Gastroesophageal sphincter (tissue), 4 donors: ENCODE data around the gene GM2A. TPM values are rescaled to one million over a fixed set of nuclear protein-coding genes. Genes with fewer than 3 reads are reported as not detected.
A peak's percentile ranks its signal among the peaks of the same experiment; 100 is the strongest.
"Not testable (repeated sequence)": the region's sequence is repeated elsewhere in the genome, so short reads cannot be mapped to it uniquely, and the experiment has no call there.

Experiments used
- ATAC-seq: fragments of 150-250 bp; one replicate; pipeline ENCODE4 v1.9.1; 2016; ENCODE audit warnings: mild to moderate bottlenecking, moderate library complexity
- H3K27ac ChIP-seq, 4 donors: fragments of 200-600 bp; sonication (generic) in 3 of 4; 1 replicate in 3 of 4; 2 replicates in 1 of 4; pipeline ENCODE4 v1.5.1; 2016 to 2019
- H3K27me3 ChIP-seq: fragments of 200-600 bp; sonication (generic); one replicate; pipeline ENCODE4 v1.5.1; 2019
- H3K36me3 ChIP-seq, 2 donors: fragments of 200-600 bp; sonication (generic); one replicate each; pipeline ENCODE4 v1.5.1; 2019; ENCODE audit warnings: control low read depth in 1 of 2
- H3K4me1 ChIP-seq, 3 donors: fragments of 200-600 bp; sonication (generic); 1 replicate in 2 of 3; 2 replicates in 1 of 3; pipeline ENCODE4 v1.5.1; 2016 to 2019; ENCODE audit warnings: control low read depth in 2 of 3
- H3K4me3 ChIP-seq, 2 donors: fragments of 200-600 bp; sonication (generic); one replicate each; pipeline ENCODE4 v1.5.1; 2019; ENCODE audit warnings: mild to moderate bottlenecking in 1 of 2, moderate library complexity in 1 of 2
- H3K9me3 ChIP-seq, 3 donors: fragments of 200-600 bp; sonication (generic); one replicate each; pipeline ENCODE4 v1.5.1; 2017 to 2019; ENCODE audit warnings: control low read depth in 2 of 3
- EP300 ChIP-seq: sonication (generic); formaldehyde crosslinking; IDR thresholded peaks from one replicate; pipeline ENCODE4 v1.6.1; 2017; ENCODE audit warnings: antibody characterized with exemption, mild to moderate bottlenecking
- POLR2A ChIP-seq, 2 donors: fragments of 450-650 bp; IDR thresholded peaks; one replicate each; pipeline ENCODE4 v1.6.1; 2017; ENCODE audit warnings: antibody characterized with exemption in 2 of 2, mild to moderate bottlenecking in 2 of 2, moderate library complexity in 1 of 2
- POLR2AphosphoS5 ChIP-seq: sonication (generic); formaldehyde crosslinking; IDR thresholded peaks from one replicate; pipeline ENCODE4 v1.6.1; 2017; ENCODE audit warnings: antibody characterized with exemption
- WGBS, 2 donors: methylation state at CpG; one replicate each; pipeline ENCODE4 v1.1.5; 2018; ENCODE audit warnings: low coverage in 1 of 2; 5-methylcytosine and 5-hydroxymethylcytosine counted together
- total RNA-seq, 4 donors: library from RNA; depleted of rRNA; stranded (reverse); fragments of >200 nt; gene quantifications; one replicate each; pipeline ENCODE4 v1.1.0, GENCODE V29; 2016
- TF ChIP-seq, protein P1 (sequence below), 4 experiments: fragments of 200-600 bp in 2 of 4; fragments of 450-650 bp in 2 of 4; sonication (generic) in 1 of 4; IDR thresholded peaks; one replicate each; pipeline ENCODE4 v1.5.1; 2017 to 2019; ENCODE audit warnings: antibody characterized with exemption in 4 of 4, mild to moderate bottlenecking in 2 of 4, moderate library complexity in 2 of 4

The GM2A gene
- total RNA-seq, 4 donors from 2014 or later, result 23.3 to 37.2 (median 29.1) TPM

DNA sequence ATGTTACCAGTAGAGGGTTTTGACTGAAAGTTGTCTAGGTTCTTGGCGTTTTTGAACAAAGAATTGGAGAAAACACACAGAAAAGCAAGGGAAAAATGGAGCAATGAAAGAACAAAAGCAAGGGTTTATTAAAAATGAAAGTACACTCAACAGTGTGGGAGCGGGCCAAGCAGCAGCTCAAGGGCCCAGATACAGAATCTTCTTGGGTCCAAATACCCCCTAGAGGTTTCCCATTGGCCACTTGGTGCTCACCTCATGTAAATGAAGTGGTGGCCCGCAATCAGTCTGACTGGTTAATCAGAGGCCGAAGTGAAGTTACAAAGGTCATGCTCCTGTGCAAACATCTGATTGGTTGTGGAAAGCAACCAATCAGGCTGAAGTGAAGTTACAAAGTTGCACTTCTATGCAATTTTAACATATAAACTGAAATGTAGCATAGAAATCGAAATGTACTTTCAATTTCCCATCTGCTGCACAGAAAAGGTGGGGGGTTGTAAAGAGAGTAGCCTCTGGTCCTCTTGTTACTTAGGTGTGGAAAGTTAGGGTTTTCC lies 1.9 kb upstream of the GM2A start:
- no peak for TF ChIP-seq EP300
- TF ChIP-seq POLR2A (IDR thresholded peaks at IDR 0.05), result no peak
- TF ChIP-seq, protein P1, sequence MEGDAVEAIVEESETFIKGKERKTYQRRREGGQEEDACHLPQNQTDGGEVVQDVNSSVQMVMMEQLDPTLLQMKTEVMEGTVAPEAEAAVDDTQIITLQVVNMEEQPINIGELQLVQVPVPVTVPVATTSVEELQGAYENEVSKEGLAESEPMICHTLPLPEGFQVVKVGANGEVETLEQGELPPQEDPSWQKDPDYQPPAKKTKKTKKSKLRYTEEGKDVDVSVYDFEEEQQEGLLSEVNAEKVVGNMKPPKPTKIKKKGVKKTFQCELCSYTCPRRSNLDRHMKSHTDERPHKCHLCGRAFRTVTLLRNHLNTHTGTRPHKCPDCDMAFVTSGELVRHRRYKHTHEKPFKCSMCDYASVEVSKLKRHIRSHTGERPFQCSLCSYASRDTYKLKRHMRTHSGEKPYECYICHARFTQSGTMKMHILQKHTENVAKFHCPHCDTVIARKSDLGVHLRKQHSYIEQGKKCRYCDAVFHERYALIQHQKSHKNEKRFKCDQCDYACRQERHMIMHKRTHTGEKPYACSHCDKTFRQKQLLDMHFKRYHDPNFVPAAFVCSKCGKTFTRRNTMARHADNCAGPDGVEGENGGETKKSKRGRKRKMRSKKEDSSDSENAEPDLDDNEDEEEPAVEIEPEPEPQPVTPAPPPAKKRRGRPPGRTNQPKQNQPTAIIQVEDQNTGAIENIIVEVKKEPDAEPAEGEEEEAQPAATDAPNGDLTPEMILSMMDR (IDR thresholded peaks at IDR 0.05), result no peak
- no peak for TF ChIP-seq POLR2AphosphoS5
- Histone ChIP-seq H3K27ac (no peak overlapping the region), H3K27me3 (no peaks in the 10 kb centered on the region), H3K4me1 (peaks cover 0 to 35% (median 16%) of the 10 kb centered on the region in 3 donors), H3K9me3 (no peaks in the 10 kb centered on the region), H3K36me3 (no peaks in the 10 kb centered on the region), H3K4me3 (no peak overlapping the region)
- 88 to 92% methylated on average over 4 to 5 of the region's 5 CpGs for WGBS, 2 donors
- ATAC-seq, result no peak

DNA sequence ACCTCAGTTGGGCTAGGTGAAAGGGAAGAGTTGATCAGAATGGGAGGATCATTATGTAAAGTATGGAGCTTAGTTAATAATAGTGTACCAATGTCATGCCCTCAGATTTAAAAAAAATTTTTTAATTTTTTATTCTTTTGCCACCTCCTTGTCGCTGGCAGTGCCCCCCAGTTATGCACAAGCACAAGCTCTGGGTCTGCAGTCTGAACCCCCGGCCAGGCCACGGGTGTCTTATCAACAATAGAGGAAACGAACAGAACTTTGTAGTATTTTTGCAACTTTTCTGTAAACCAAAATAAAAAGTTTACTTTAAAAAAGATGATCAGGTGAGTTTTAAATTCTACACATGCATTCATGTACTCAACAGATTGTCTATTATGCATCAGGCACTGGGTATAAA lies 1.4 kb upstream of the GM2A start:
- H3K9me3 ChIP-seq, result no peaks in the 10 kb centered on the region
- no peaks in the 10 kb centered on the region for H3K36me3 ChIP-seq
- peak overlapping the region in 1 of 4 donors; percentile 77 for H3K27ac ChIP-seq
- WGBS, 2 donors, result 89 to 94% methylated on average over 3 to 4 of the region's 4 CpGs
- no peak for ATAC-seq
- TF ChIP-seq, protein P1 (IDR thresholded peaks at IDR 0.05), result no peak
- TF ChIP-seq POLR2A (IDR thresholded peaks at IDR 0.05), result no peak
- TF ChIP-seq POLR2AphosphoS5, result no peak
- TF ChIP-seq EP300, result no peak
- peaks cover 0 to 36% (median 16%) of the 10 kb centered on the region in 3 donors for H3K4me1 ChIP-seq
- H3K4me3 ChIP-seq, result no peak overlapping the region
- no peaks in the 10 kb centered on the region for H3K27me3 ChIP-seq

DNA sequence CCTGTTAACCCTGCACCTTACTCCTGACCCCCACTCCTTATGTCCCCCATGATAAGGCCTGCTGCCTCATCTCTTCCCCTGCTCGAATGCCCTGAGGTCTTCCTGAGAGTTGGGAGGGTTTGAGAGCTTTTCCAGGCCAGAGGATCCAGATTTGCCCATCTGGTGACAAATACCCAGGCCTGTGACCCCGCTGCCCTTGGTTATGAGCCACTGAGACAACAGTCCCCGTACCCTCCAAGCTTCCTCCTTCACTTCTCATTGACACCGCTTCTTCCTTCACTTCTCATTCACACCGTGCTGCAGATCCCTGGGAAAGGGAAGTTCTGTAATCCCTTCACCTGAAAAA lies 593 bp downstream of the GM2A start:
- peak overlapping the region; percentile 73 to 75 for H3K4me3 ChIP-seq
- TF ChIP-seq POLR2A (IDR thresholded peaks at IDR 0.05) (no peak), EP300 (no peak), POLR2AphosphoS5 (no peak)
- TF ChIP-seq, protein P1 (IDR thresholded peaks at IDR 0.05), result no peak
- H3K9me3 ChIP-seq, result no peaks in the 10 kb centered on the region
- ATAC-seq, result no peak
- no peaks in the 10 kb centered on the region for H3K36me3 ChIP-seq
- H3K27ac ChIP-seq, result peak overlapping the region; percentile 19 to 91 (median 85)
- WGBS, 2 donors, result 34 to 36% methylated on average over 5 of the region's 5 CpGs
- H3K4me1 ChIP-seq, result peaks cover 0 to 53% (median 16%) of the 10 kb centered on the region in 3 donors
- H3K27me3 ChIP-seq, result no peaks in the 10 kb centered on the region

DNA sequence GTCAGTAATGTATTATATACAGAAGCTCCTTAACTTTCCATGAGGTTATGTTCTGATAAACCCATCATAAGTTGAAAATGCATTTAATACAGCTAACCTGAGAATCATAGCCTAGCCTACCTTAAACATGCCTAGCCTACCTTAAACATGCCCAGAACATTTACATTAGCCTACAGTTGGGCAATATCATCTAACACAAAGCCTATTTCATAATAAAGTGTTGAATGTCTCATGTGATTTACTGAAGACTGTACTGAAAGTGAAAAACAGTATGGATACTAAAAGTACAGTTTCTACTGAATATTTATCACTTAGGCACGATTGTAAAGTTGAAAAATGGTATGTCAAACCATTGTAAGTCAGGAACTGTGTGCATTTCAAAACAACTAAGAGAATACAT lies 1.6 kb downstream of the GM2A start:
- Histone ChIP-seq H3K9me3 (no peaks in the 10 kb centered on the region), H3K27ac (no peak overlapping the region), H3K4me3 (peak overlapping the region in 1 of 2 donors; percentile 75), H3K27me3 (no peaks in the 10 kb centered on the region), H3K36me3 (peaks cover 0 to 5% of the 10 kb centered on the region in 2 donors), H3K4me1 (peaks cover 0 to 53% (median 16%) of the 10 kb centered on the region in 3 donors)
- TF ChIP-seq, protein P1 (IDR thresholded peaks at IDR 0.05), result no peak
- TF ChIP-seq EP300 (no peak), POLR2AphosphoS5 (no peak), POLR2A (IDR thresholded peaks at IDR 0.05) (no peak)
- WGBS, 2 donors, result 38 to 44% methylated on average over 1 of the region's 1 CpG
- no peak for ATAC-seq

DNA sequence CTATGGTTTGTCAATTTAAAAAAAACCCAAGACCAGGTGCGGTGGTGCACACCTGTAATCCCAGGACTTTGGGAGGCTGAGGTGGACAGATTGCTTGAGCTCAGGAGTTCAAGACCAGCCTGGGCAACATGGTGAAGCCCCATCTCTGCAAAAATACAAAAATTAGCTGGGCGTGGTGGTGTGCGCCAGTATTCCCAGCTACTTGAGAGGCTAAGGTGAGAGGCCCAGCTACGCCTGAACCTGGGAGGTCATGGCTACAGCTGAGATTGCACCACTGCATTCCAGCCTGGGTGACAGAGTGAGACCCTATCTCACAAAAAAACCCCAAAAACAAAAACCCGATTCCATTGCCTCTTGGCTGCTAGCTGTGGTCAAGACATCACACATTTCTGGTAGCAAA lies 2.0 kb downstream of the GM2A start:
- not testable (repeated sequence) for H3K4me3 ChIP-seq, H3K27me3 ChIP-seq, H3K9me3 ChIP-seq, H3K27ac ChIP-seq, ATAC-seq, H3K36me3 ChIP-seq
- H3K4me1 ChIP-seq, result peaks cover 0 to 53% (median 16%) of the 10 kb centered on the region in 3 donors
- 93% methylated on average over 5 of the region's 5 CpGs for WGBS, 2 donors
